AG04449 (cell line): ENCODE measurements around the gene ASTN2.

ENCODE experiments used
- CTCF ChIA-PET: fragments of 350-600 bp; formaldehyde crosslinking; extraction: SDS; loops from one replicate; lab custom pipeline; 2021; ENCODE audit warnings: antibody characterized with exemption; lab: Yijun Ruan, JAX
- POLR2A ChIA-PET: fragments of 400-600, 350-600 bp; formaldehyde crosslinking; extraction: SDS; loops from one replicate; lab custom pipeline; 2020; ENCODE audit warnings: antibody characterized with exemption, inconsistent platforms; lab: Yijun Ruan, JAX
- DNase-seq: peaks from one replicate; pipeline ENCODE4 v3.0.0-alpha.2; 2010; ENCODE audit warnings: low read depth, low spot score
- H3K4me3 ChIP-seq: 2 replicates; pipeline ENCODE4 v1.5.1; 2011; ENCODE audit warnings: low read depth, mild to moderate bottlenecking, control low read depth, low read length
- CTCF ChIP-seq: IDR thresholded peaks from one replicate; pipeline ENCODE4 v1.5.1; 2011; ENCODE audit warnings: mild to moderate bottlenecking, moderate library complexity, low read length, control low read depth, inconsistent platforms; ENCODE audit not compliant: insufficient read depth; ENCODE audit errors: missing control alignments

ASTN2 gene

DNA sequence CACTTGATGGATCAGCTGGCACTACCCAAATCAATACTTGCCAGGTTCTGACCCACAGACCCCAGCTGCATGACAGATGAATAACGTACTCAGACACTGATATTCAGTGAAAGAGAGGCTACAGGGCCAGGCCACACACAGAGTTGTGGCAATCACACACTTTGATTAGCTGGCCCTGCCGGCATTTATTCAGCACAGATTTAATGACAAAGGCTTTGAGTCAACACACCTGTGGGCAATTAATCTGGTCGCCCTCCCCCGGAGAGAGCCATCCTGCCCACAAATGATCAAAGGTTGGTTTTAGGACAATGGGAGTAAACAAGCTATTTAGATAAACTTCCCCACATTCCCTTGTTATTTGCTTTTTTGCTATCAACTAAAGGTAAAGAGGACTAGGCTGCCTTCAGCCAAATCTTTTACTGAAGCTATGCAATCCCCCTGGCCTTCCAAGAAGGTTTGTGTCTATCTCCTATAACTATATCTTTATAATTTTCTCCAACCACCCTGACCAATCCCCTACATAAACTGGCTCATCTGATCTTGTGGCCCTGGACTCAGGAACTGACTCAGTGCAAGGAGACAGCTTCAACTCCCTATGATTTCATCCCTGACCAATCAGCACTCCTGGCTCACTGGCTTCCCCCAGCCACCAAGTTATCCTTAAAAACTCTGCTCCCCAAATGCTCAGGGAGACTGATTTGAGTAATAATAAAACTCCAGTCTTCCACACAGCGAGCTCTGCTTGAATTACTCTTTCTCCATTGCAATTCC, 740.5 kb downstream of the ASTN2 start:
- no peak overlapping the region for H3K4me3 ChIP-seq
- DNase-seq, result no peak
- POLR2A ChIA-PET, result no interaction called here
- no peak for TF ChIP-seq CTCF
- CTCF ChIA-PET, result interaction anchor here (0.8 to 4.4 kb wide), 2 partner anchors 10 to 13 kb away, joined by 3 to 12 read pairs; no protein-coding TSS in a partner anchor

- no peak for DNase-seq
- no peak overlapping the region for H3K4me3 ChIP-seq
- ChIA-PET CTCF (interaction anchor here (0.8 to 4.4 kb wide), 2 partner anchors 11 to 12 kb away, joined by 3 to 12 read pairs; no protein-coding TSS in a partner anchor), POLR2A (no interaction called here)
- no peak for TF ChIP-seq CTCF
Measured at GRCh38 chr9:116673375-116673774, 741.5 kb downstream of the ASTN2 start.

- no peak overlapping the region for H3K4me3 ChIP-seq
- ChIA-PET POLR2A (no interaction called here), CTCF (interaction anchor here (0.8 to 4.4 kb wide), 2 partner anchors 10 to 14 kb away, joined by 3 to 12 read pairs; no protein-coding TSS in a partner anchor)
- TF ChIP-seq CTCF, result no peak
- DNase-seq, result no peak
Measured at GRCh38 chr9:116671605-116672004, 743.3 kb downstream of the ASTN2 start.

- POLR2A ChIA-PET, result no interaction called here
- CTCF ChIA-PET, result interaction anchor here (1.8 kb wide), 1 partner anchor 1077 kb away, joined by 4 read pairs; no protein-coding TSS in a partner anchor
- TF ChIP-seq CTCF, result no peak
- H3K4me3 ChIP-seq, result no peak overlapping the region
- DNase-seq, result no peak
Measured at GRCh38 chr9:116668970-116669695, 745.7 kb downstream of the ASTN2 start.

DNA sequence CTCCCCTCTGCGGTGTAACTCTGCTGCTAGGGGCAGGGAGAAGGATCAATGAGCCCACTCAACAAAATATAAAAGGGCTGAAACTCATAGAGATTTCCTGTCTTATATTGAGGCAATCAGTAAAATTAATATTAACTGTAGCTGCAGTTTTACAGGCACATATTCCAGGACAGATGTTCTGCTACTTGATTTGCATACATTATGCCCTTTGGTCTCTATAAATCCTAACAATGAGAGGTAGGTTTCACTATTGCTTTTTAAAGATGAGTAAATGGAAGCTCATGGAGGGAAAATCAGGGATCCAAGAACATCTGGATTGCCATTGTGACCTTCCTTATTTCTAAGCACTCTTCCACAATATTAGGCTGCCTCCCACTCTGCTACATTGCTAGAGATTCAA, 751.3 kb downstream of the ASTN2 start:
- no peak for TF ChIP-seq CTCF
- H3K4me3 ChIP-seq, result no peak overlapping the region
- ChIA-PET CTCF (interaction anchor here (0.9 to 10.3 kb wide), 4 partner anchors 16 to 1078 kb away, joined by 3 to 76 read pairs (median 30); no protein-coding TSS in a partner anchor), POLR2A (no interaction called here)
- no peak for DNase-seq

GRCh38 chr9:116662646-116663310, 752.1 kb downstream of the ASTN2 start:
- no peak overlapping the region for H3K4me3 ChIP-seq
- ChIA-PET CTCF (interaction anchor here (0.9 to 10.3 kb wide), 7 partner anchors 11 to 1079 kb away, joined by 3 to 76 read pairs (median 12); no protein-coding TSS in a partner anchor), POLR2A (no interaction called here)
- no peak for DNase-seq
- TF ChIP-seq CTCF, result no peak
